ENCODE data around the gene DCAKD.

DCAKD gene

GRCh38 chr17:44998646-44999045 is 52.8 kb downstream of the DCAKD start:
- no peak for DNase-seq

- no peak for DNase-seq
Observed at GRCh38 chr17:44997733-44998520, 53.5 kb downstream of the DCAKD start.

- no peak for DNase-seq
Observed at GRCh38 chr17:44996304-44996703, 55.1 kb downstream of the DCAKD start.

GRCh38 chr17:44995436-44996001 is 55.9 kb downstream of the DCAKD start:
- no peak for DNase-seq

GRCh38 chr17:44992242-44992939 is 59.0 kb downstream of the DCAKD start:
- no peak for DNase-seq

GRCh38 chr17:44990994-44991393 is 60.4 kb downstream of the DCAKD start:
- no peak for DNase-seq

GRCh38 chr17:44989552-44990138 is 61.8 kb downstream of the DCAKD start:
- no peak for DNase-seq

GRCh38 chr17:44988044-44988942 is 63.1 kb downstream of the DCAKD start:
- DNase-seq: no peak

- no peak for DNase-seq
Observed at GRCh38 chr17:44983563-44983962, 67.9 kb downstream of the DCAKD start.

- no peak for DNase-seq
Observed at GRCh38 chr17:44982113-44982702, 69.2 kb downstream of the DCAKD start.

- DNase-seq: no peak
Observed at GRCh38 chr17:44981221-44981968, 70.0 kb downstream of the DCAKD start.

GRCh38 chr17:44979426-44979995 is 71.9 kb downstream of the DCAKD start:
- no peak for DNase-seq

GRCh38 chr17:44978807-44979206 is 72.6 kb downstream of the DCAKD start:
- no peak for DNase-seq

GRCh38 chr17:44977814-44978550 is 73.5 kb downstream of the DCAKD start:
- DNase-seq: no peak

- no peak for DNase-seq
Observed at GRCh38 chr17:44977065-44977464, 74.4 kb downstream of the DCAKD start.

- no peak for DNase-seq
Observed at GRCh38 chr17:44976206-44976605, 75.2 kb downstream of the DCAKD start.

Data from NCI-H2029 (cell line).